Common myeloid progenitor, CD34-positive (primary cell): ENCODE measurements around the gene WDFY2.

Experiments
- CTCF ChIA-PET: fragments of 350-600 bp; sonication (Branson Sonifier 250); formaldehyde crosslinking; loops from one replicate; lab custom pipeline; 2021; ENCODE audit warnings: antibody characterized with exemption; lab: Charles Lee
- POLR2A ChIA-PET: fragments of 350-600 bp; sonication (Branson Sonifier 250); formaldehyde crosslinking; loops from one replicate; lab custom pipeline; 2021; ENCODE audit warnings: antibody characterized with exemption; lab: Charles Lee
- DNase-seq, 3 donors: peaks; one replicate each; pipeline versions ENCODE4 v3.0.0 to v3.0.0-alpha.2; 2013
- H3K27ac ChIP-seq, 2 experiments: 1 replicate in 1 of 2; 2 replicates in 1 of 2; pipeline ENCODE4 v1.7.0; 2013; ENCODE audit warnings: inconsistent platforms in 2 of 2, low read length in 2 of 2, mild to moderate bottlenecking in 2 of 2, low read depth in 1 of 2, moderate library complexity in 1 of 2; ENCODE audit not compliant: severe bottlenecking in 2 of 2, insufficient read depth in 1 of 2, poor library complexity in 1 of 2
- H3K27me3 ChIP-seq, 5 experiments: replicated peaks in 2 of 5; 1 replicate in 3 of 5; 2 replicates in 2 of 5; pipeline versions ENCODE4 v1.6.1 to v1.7.0; 2013; ENCODE audit warnings: low read length in 4 of 5, mild to moderate bottlenecking in 2 of 5, moderate library complexity in 2 of 5, inconsistent platforms in 1 of 5; ENCODE audit not compliant: insufficient read depth in 5 of 5, control insufficient read depth in 4 of 5
- H3K36me3 ChIP-seq, 4 experiments: 1 replicate in 2 of 4; 2 replicates in 2 of 4; pipeline versions ENCODE4 v1.6.1 to v1.7.0; 2013; ENCODE audit warnings: low read length in 3 of 4, control low read depth in 1 of 4, mild to moderate bottlenecking in 1 of 4; ENCODE audit not compliant: control insufficient read depth in 4 of 4, insufficient read depth in 4 of 4
- H3K4me1 ChIP-seq, 4 experiments: 1 replicate in 3 of 4; 2 replicates in 1 of 4; pipeline versions ENCODE4 v1.6.1 to v1.7.1; 2013; ENCODE audit warnings: low read length in 3 of 4, mild to moderate bottlenecking in 3 of 4, control low read depth in 1 of 4, inconsistent platforms in 1 of 4, moderate library complexity in 1 of 4; ENCODE audit not compliant: control insufficient read depth in 4 of 4, insufficient read depth in 4 of 4; ENCODE audit errors: control extremely low read depth in 1 of 4
- H3K4me3 ChIP-seq, 7 experiments: 1 replicate in 4 of 7; 2 replicates in 3 of 7; pipeline versions ENCODE4 v1.5.1 to v1.7.0; 2013; ENCODE audit warnings: mild to moderate bottlenecking in 7 of 7, low read length in 6 of 7, moderate library complexity in 6 of 7, inconsistent platforms in 2 of 7, low read depth in 2 of 7, control low read depth in 1 of 7; ENCODE audit not compliant: insufficient read depth in 4 of 7, control insufficient read depth in 1 of 7; ENCODE audit errors: extremely low read depth in 1 of 7
- H3K9me3 ChIP-seq, 5 experiments: 1 replicate in 4 of 5; 2 replicates in 1 of 5; pipeline versions ENCODE4 v1.6.1 to v1.7.1; 2013; ENCODE audit warnings: low read length in 4 of 5, mild to moderate bottlenecking in 2 of 5, inconsistent platforms in 1 of 5, low read depth in 1 of 5, moderate library complexity in 1 of 5; ENCODE audit not compliant: control insufficient read depth in 4 of 5, insufficient read depth in 2 of 5; ENCODE audit errors: control extremely low read depth in 1 of 5
- WGBS: methylation state at CpG from one replicate; pipeline ENCODE4 v1.1.5; 2013; ENCODE audit not compliant: insufficient coverage; 5-methylcytosine and 5-hydroxymethylcytosine counted together

WDFY2 gene

GRCh38 chr13:51679616-51680015, 95.4 kb downstream of the WDFY2 start:
- no peaks in the 10 kb centered on the region for H3K9me3 ChIP-seq
- no peaks in the 10 kb centered on the region for H3K4me1 ChIP-seq
- 96% methylated on average over 3 of the region's 3 CpGs for WGBS
- no peak overlapping the region for H3K4me3 ChIP-seq
- DNase-seq = no peak
- peaks cover 5 to 34% (median 11%) of the 10 kb centered on the region in 4 experiments for H3K36me3 ChIP-seq
- ChIA-PET POLR2A (interaction anchor here (0.9 kb wide), 1 partner anchor 246 kb away, joined by 3 read pairs; no protein-coding TSS in a partner anchor), CTCF (no interaction called here)
- no peak overlapping the region for H3K27ac ChIP-seq
- H3K27me3 ChIP-seq = no peaks in the 10 kb centered on the region

- ChIA-PET CTCF (interaction anchor here (0.9 to 1.2 kb wide), 2 partner anchors 9 to 17 kb away, joined by 3 read pairs; no protein-coding TSS in a partner anchor), POLR2A (interaction anchor here (0.6 kb wide), 1 partner anchor 25 kb away, joined by 6 read pairs; no protein-coding TSS in a partner anchor)
- Histone ChIP-seq H3K36me3 (peaks cover 4 to 31% (median 7%) of the 10 kb centered on the region in 4 experiments), H3K4me3 (no peak overlapping the region), H3K9me3 (no peaks in the 10 kb centered on the region), H3K4me1 (no peaks in the 10 kb centered on the region), H3K27me3 (no peaks in the 10 kb centered on the region), H3K27ac (no peak overlapping the region)
- no peak for DNase-seq
- WGBS = 100% methylated on average over 4 of the region's 6 CpGs
These were observed 96.9 kb downstream of the WDFY2 start for GRCh38 chr13:51681037-51681678.

GRCh38 chr13:51682686-51683085, 98.4 kb downstream of the WDFY2 start:
- no peak for DNase-seq
- Histone ChIP-seq H3K27ac (no peak overlapping the region), H3K27me3 (no peaks in the 10 kb centered on the region), H3K36me3 (peaks cover 4 to 27% (median 8%) of the 10 kb centered on the region in 4 experiments), H3K4me1 (no peaks in the 10 kb centered on the region), H3K9me3 (no peaks in the 10 kb centered on the region), H3K4me3 (no peak overlapping the region)
- POLR2A ChIA-PET = no interaction called here
- 100% methylated on average over 1 of the region's 1 CpG for WGBS
- CTCF ChIA-PET = no interaction called here

GRCh38 chr13:51683597-51683996, 99.3 kb downstream of the WDFY2 start:
- Histone ChIP-seq H3K4me1 (no peaks in the 10 kb centered on the region), H3K27me3 (no peaks in the 10 kb centered on the region), H3K36me3 (peaks cover 4 to 27% (median 8%) of the 10 kb centered on the region in 4 experiments), H3K27ac (no peak overlapping the region), H3K9me3 (no peaks in the 10 kb centered on the region), H3K4me3 (no peak overlapping the region)
- WGBS = 92% methylated on average over 1 of the region's 1 CpG
- ChIA-PET POLR2A (interaction anchor here (0.6 kb wide), 1 partner anchor 39 kb away, joined by 4 read pairs; no protein-coding TSS in a partner anchor), CTCF (interaction anchor here (0.6 to 1.3 kb wide), 2 partner anchors 8 to 266 kb away, joined by 3 read pairs; no protein-coding TSS in a partner anchor)
- no peak for DNase-seq

GRCh38 chr13:51684076-51684475, 99.8 kb downstream of the WDFY2 start:
- DNase-seq = no peak
- POLR2A ChIA-PET = interaction anchor here (0.6 kb wide), 1 partner anchor 39 kb away, joined by 4 read pairs; no protein-coding TSS in a partner anchor

GRCh38 chr13:51687947-51688714, 103.9 kb downstream of the WDFY2 start:
- Histone ChIP-seq H3K36me3 (peaks cover 0 to 6% (median 4%) of the 10 kb centered on the region in 4 experiments), H3K27ac (no peak overlapping the region), H3K4me3 (no peak overlapping the region), H3K4me1 (no peaks in the 10 kb centered on the region), H3K9me3 (peaks cover 0 to 1% (median 0%) of the 10 kb centered on the region in 5 experiments), H3K27me3 (no peaks in the 10 kb centered on the region)
- 97% methylated on average over 4 of the region's 5 CpGs for WGBS
- no peak for DNase-seq
- ChIA-PET CTCF (interaction anchor here (1.5 to 2.0 kb wide), 2 partner anchors 27 to 98 kb away, joined by 3 to 5 read pairs; no protein-coding TSS in a partner anchor), POLR2A (no interaction called here)

More at GRCh38 chr13:51684076-51684475, 99.8 kb downstream of the WDFY2 start:
- Histone ChIP-seq H3K36me3 (peaks cover 4 to 27% (median 8%) of the 10 kb centered on the region in 4 experiments), H3K4me1 (no peaks in the 10 kb centered on the region), H3K9me3 (no peaks in the 10 kb centered on the region), H3K4me3 (no peak overlapping the region), H3K27ac (no peak overlapping the region), H3K27me3 (no peaks in the 10 kb centered on the region)
- CTCF ChIA-PET = interaction anchor here (0.6 to 1.3 kb wide), 2 partner anchors 9 to 266 kb away, joined by 3 read pairs; no protein-coding TSS in a partner anchor
- WGBS = 82% methylated on average over 3 of the region's 3 CpGs
